ENCODE results near the gene COMP.

DNA sequence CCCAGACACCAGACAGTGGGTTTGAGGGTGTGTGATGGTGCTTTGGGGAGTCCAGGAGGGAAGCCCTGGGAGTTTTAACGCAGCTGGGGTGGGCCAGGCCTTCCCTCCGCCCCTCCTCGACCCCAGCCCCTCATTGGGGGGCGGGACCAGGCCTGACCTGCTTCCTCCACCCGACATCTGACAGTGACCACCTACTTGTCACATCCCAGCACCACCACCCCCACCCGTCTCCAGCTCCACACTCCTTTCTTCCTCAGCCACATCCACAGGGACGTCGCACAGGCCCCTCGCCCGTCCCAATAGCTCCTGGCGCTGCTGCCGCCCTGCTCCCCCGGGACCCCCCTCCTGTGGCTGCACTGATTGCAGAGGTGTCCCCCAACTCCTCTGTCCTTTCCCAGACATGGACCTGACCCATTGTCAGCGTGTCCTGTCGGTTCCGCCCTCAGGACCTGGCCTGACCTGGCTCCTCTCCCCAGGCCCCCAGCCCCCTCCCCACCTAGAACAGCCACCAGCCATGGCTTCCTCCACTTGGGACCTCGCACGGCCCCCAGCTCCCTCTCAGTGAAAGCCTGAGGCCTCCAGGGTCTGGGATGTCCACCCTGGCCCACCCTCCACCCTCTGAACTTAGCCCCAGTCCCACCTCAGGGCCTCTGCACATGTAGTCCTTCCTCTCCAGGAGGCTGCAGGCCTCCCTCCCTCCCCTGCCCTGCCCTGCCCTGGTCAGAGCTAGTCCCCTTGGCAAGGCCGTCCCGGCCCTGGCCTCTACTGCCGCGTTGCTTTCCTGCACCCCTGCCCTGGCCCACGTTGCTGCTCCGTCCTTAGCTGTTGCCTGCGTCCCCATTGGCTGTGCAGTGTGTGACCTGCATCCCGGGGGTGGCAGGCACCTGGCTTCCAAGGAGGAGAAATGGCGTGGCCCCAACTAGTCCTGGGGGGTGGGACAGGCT, 30.4 kb downstream of the COMP start:
- TF ChIP-seq POLR2A (IDR thresholded peaks at IDR 0.05): no peak
- no peak for TF ChIP-seq POLR2AphosphoS5 (IDR thresholded peaks at IDR 0.05)

Measured in suprapubic skin (tissue), 4 donors.